ENCODE results near the gene RPL22. TPM values are rescaled to one million over a fixed set of nuclear protein-coding genes. Genes with fewer than 3 reads are reported as not detected.

RPL22 gene
- total and polyA plus RNA-seq, 4 donors: 38.9 to 105 (median 77.3) TPM

DNA sequence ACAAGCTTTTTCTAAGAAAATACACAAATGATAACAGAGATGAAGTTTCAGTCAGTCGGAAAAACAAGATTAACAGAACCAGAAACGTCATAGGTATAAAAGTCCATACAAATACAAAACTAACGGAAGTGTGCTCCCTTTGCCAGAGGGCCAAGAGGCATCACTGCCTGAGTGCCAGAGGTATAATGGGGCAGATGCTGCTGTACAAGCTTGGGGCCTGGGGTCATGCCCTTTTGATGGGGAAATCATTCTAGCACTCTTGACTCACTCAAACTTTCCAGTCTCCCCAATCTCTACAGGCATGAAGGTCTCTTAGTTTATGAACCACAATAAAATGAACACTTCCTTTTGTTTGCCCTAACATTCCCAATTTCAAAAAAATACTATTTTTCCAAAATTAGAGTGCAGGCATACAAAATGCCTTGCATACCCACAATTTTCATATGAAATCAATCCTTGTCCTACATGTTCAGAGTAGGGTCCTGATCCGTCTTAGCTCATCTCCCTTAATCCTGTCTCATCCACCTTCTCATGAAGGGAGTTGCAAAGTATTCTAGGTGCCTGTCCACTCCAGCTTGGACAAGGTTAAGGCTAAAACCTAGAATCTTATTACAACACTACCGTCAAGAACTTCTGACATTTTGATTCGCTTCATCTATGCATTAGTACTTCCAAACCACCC lies 1.5 kb downstream of the RPL22 start:
- H3K4me3 ChIP-seq (ENCODE audit: low read depth in 1 of 3, low read length in 3 of 3): peak overlapping the region; percentile 81 to 99 (median 94)
- peak overlapping the region; percentile 94 for H3K9ac ChIP-seq (ENCODE audit: low read depth in 1 of 2, low read length in 2 of 2)
- H3K36me3 ChIP-seq (ENCODE audit: control insufficient read depth in 4 of 4, insufficient read depth in 3 of 4, low read depth in 1 of 4, low read length in 3 of 4): peaks cover 6 to 30% (median 21%) of the 10 kb centered on the region in 4 donors
- H3K27ac ChIP-seq (ENCODE audit: low read depth in 1 of 2, low read length in 2 of 2): no peak overlapping the region
- no peaks in the 10 kb centered on the region for H3K27me3 ChIP-seq (ENCODE audit: control insufficient read depth in 4 of 4, insufficient read depth in 4 of 4, low read length in 3 of 4)
- H3K4me1 ChIP-seq (ENCODE audit: control insufficient read depth in 4 of 4, insufficient read depth in 4 of 4, low read length in 3 of 4): peaks cover 7 to 28% (median 21%) of the 10 kb centered on the region in 4 donors
- DNase-seq (ENCODE audit: low spot score): no peak
- no peaks in the 10 kb centered on the region for H3K9me3 ChIP-seq (ENCODE audit: control insufficient read depth in 4 of 4, low read length in 3 of 4)
- TF ChIP-seq HNF4G (IDR thresholded peaks at IDR 0.05) (no peak), HNF4A (conservative IDR thresholded peaks at IDR 0.05) (peak in 1 of 2 donors; percentile 27), RXRA (IDR thresholded peaks at IDR 0.05) (peak in 1 of 2 donors; percentile 17)
- WGBS: 41% methylated on average over 6 of the region's 6 CpGs

DNA sequence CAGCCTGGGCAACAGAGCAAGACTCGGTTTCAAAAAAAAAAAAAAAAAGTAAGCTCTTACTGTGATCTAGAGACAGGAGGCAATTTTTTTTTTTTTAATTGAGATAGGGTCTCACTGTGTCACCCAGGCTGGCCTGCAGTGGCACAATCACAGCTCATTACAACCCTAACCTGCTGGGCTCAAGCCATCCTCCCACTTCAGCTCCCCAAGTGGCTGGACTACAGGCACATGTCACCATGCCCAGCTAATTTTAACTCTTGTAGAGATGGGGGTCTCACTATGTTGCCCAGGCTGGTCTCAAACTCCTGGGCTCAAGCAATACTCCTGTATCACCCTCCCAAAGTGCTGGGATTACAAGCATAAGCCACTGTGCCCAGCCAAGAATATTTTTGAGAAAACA lies 7.4 kb downstream of the RPL22 start:
- TF ChIP-seq FOXA2 (IDR thresholded peaks at IDR 0.05): no peak
- TF ChIP-seq EGR1 (IDR thresholded peaks at IDR 0.05; ENCODE audit: low read depth in 2 of 2): no peak
- no peak for TF ChIP-seq TAF1 (conservative IDR thresholded peaks at IDR 0.05)
- TF ChIP-seq, protein P1, sequence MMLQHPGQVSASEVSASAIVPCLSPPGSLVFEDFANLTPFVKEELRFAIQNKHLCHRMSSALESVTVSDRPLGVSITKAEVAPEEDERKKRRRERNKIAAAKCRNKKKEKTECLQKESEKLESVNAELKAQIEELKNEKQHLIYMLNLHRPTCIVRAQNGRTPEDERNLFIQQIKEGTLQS (IDR thresholded peaks at IDR 0.05): no peak
- no peak for TF ChIP-seq SP1 (IDR thresholded peaks at IDR 0.05)
- no peak for TF ChIP-seq HNF4A (conservative IDR thresholded peaks at IDR 0.05)
- no peak for TF ChIP-seq NR2F2 (IDR thresholded peaks at IDR 0.05)
- no peak for TF ChIP-seq RXRA (IDR thresholded peaks at IDR 0.05)
- Histone ChIP-seq H3K4me3 (ENCODE audit: low read depth in 1 of 3, low read length in 3 of 3) (no peak overlapping the region), H3K9ac (ENCODE audit: low read depth in 1 of 2, low read length in 2 of 2) (no peak overlapping the region), H3K27me3 (ENCODE audit: control insufficient read depth in 4 of 4, insufficient read depth in 4 of 4, low read length in 3 of 4) (no peaks in the 10 kb centered on the region), H3K36me3 (ENCODE audit: control insufficient read depth in 4 of 4, insufficient read depth in 3 of 4, low read depth in 1 of 4, low read length in 3 of 4) (peaks cover 18 to 79% (median 41%) of the 10 kb centered on the region in 4 donors), H3K4me1 (ENCODE audit: control insufficient read depth in 4 of 4, insufficient read depth in 4 of 4, low read length in 3 of 4) (peaks cover 0 to 2% (median under 1%) of the 10 kb centered on the region in 4 donors), H3K27ac (ENCODE audit: low read depth in 1 of 2, low read length in 2 of 2) (no peak overlapping the region), H3K9me3 (ENCODE audit: control insufficient read depth in 4 of 4, low read length in 3 of 4) (no peaks in the 10 kb centered on the region)
- no peak for DNase-seq (ENCODE audit: low spot score)
- 100% methylated on average over 1 of the region's 1 CpG for WGBS

DNA sequence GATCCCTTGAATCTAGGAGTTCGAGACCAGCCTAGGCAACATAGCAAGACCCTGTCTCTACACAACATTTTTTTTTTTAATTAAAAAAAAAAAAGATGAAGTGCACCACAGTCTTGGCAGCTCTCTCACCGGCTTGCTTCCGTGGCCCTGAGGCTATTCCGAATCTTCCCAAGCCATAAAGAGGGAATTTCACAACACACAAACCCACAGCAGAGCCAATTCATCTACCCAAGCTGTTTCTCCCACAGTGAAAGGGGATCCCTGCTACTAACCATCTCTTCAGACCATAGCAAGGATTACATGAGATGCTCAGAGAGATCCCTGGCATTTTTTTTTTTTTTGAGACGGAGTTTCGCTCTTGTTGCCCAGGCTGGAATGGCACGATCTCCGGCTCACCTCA lies 10.9 kb downstream of the RPL22 start:
- Histone ChIP-seq H3K4me3 (ENCODE audit: low read depth in 1 of 3, low read length in 3 of 3) (no peak overlapping the region), H3K27ac (ENCODE audit: low read depth in 1 of 2, low read length in 2 of 2) (no peak overlapping the region), H3K36me3 (ENCODE audit: control insufficient read depth in 4 of 4, insufficient read depth in 3 of 4, low read depth in 1 of 4, low read length in 3 of 4) (peaks cover 17 to 65% (median 37%) of the 10 kb centered on the region in 4 donors), H3K4me1 (ENCODE audit: control insufficient read depth in 4 of 4, insufficient read depth in 4 of 4, low read length in 3 of 4) (no peaks in the 10 kb centered on the region), H3K9ac (ENCODE audit: low read depth in 1 of 2, low read length in 2 of 2) (no peak overlapping the region), H3K27me3 (ENCODE audit: control insufficient read depth in 4 of 4, insufficient read depth in 4 of 4, low read length in 3 of 4) (no peaks in the 10 kb centered on the region), H3K9me3 (ENCODE audit: control insufficient read depth in 4 of 4, low read length in 3 of 4) (no peaks in the 10 kb centered on the region)
- no peak for DNase-seq (ENCODE audit: low spot score)
- WGBS: 96% methylated on average over 8 of the region's 8 CpGs
- no peak for TF ChIP-seq EGR1 (IDR thresholded peaks at IDR 0.05; ENCODE audit: low read depth in 2 of 2)

DNA sequence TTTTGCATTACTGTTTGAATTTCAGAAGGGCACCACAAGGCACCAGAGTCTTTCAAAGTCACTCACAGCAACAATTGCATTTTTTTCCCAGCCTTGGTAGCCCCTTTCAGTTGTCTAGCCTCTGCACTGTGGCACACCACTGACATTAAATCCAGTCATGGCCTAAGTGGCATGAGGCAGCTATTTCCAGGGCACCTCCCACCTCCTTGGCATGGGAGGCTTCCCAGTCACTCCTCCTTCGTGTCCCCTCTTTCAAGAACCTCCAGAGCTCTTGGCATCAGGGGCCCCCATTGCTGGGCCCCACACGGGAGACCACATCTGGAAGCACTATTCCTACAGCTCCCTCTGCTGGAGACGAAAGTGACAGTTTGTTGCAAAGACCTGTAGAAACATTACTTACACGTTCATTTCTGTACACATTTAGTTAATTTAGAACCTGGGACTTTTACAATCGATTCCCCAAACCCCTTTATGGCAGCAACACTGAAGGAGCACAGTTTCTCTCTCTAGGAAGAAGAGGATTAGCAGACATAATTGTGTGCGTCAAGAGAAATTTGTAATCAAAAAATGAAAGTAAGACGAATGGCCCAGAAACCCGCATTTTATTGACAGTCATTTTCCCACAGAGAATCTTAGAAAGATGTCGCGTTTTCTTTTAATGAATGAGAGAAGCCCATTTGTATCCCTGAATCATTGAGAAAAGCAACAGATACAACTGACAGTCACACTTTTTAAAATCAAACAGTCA lies 13.6 kb downstream of the RPL22 start:
- peaks cover 0 to 3% (median 0%) of the 10 kb centered on the region in 4 donors for H3K27me3 ChIP-seq (ENCODE audit: control insufficient read depth in 4 of 4, insufficient read depth in 4 of 4, low read length in 3 of 4)
- WGBS: 84% methylated on average over 10 of the region's 10 CpGs
- peaks cover 5 to 44% (median 27%) of the 10 kb centered on the region in 4 donors for H3K36me3 ChIP-seq (ENCODE audit: control insufficient read depth in 4 of 4, insufficient read depth in 3 of 4, low read depth in 1 of 4, low read length in 3 of 4)
- H3K9ac ChIP-seq (ENCODE audit: low read depth in 1 of 2, low read length in 2 of 2): no peak overlapping the region
- no peaks in the 10 kb centered on the region for H3K4me1 ChIP-seq (ENCODE audit: control insufficient read depth in 4 of 4, insufficient read depth in 4 of 4, low read length in 3 of 4)
- no peak for DNase-seq (ENCODE audit: low spot score)
- no peaks in the 10 kb centered on the region for H3K9me3 ChIP-seq (ENCODE audit: control insufficient read depth in 4 of 4, low read length in 3 of 4)
- TF ChIP-seq RXRA (IDR thresholded peaks at IDR 0.05): no peak
- peak in 1 of 2 donors; percentile 41 for TF ChIP-seq RAD21 (IDR thresholded peaks at IDR 0.05)
- no peak overlapping the region for H3K27ac ChIP-seq (ENCODE audit: low read depth in 1 of 2, low read length in 2 of 2)
- no peak overlapping the region for H3K4me3 ChIP-seq (ENCODE audit: low read depth in 1 of 3, low read length in 3 of 3)
